ENCODE measurements around the gene DENND11. TPM values are rescaled to one million over a fixed set of nuclear protein-coding genes. Genes with fewer than 3 reads are reported as not detected.

The DENND11 gene
- total and polyA plus RNA-seq, 10 of the 15 experiments (the other 5 are each of a cell fraction or from before 2014, with no cell fraction given): 2.7 to 47.0 (median 26.6) TPM

DNA sequence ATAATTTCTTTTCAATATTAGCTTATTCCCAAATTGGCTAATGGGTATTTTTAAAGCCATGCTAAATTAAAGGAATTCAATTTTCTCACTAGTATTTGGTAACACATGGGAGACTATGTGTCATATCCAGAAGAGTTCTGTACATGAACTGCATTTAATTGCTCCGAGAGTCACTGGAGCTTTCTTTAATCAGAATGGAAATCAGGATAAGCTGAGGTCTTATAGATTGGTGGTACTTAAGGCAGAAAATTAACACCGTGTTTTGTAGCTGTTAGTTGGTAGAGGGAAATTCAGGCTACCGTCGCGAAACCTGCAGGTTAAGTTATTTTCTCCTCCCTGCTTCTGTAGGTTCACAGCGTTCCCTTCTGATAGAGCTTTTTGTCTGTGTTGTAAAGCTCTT is 6.4 kb upstream of the DENND11 start, which contains the start of gene WEE2:
Gene WEE2 (plus strand): TSS at position 3 of the 400 bp plus-strand sequence. CDS start 406 bp downstream, outside the sequence.
- WGBS (ENCODE audit: insufficient coverage, insufficient replicate concordance, low lambda C conversion rate, missing lambda C conversion rate): 73% methylated on average over 6 of the region's 6 CpGs
- Histone ChIP-seq H3K9me3 (replicated peaks; ENCODE audit: control insufficient read depth, insufficient read depth, low read length) (no peaks in the 10 kb centered on the region), H3K4me2 (ENCODE audit: control insufficient read depth, insufficient read depth) (no peak within 1 kb of the TSS), H3K4me3 (no peak within 1 kb of the TSS), H3K4me1 (ENCODE audit: control insufficient read depth, insufficient read depth, low read length) (no peaks in the 10 kb centered on the region), H3K9ac (ENCODE audit: control insufficient read depth, insufficient read depth, low read length) (no peak within 1 kb of the TSS), H2AFZ (ENCODE audit: control insufficient read depth, low read depth, low read length) (no peak within 1 kb of the TSS), H3K27me3 (replicated peaks in 1 of 2; ENCODE audit: control insufficient read depth in 2 of 2, insufficient read depth in 2 of 2, low read length in 1 of 2) (peaks cover 0 to 2% of the 10 kb centered on the region in 2 experiments; a peak in 1 of 4 replicates), H4K20me1 (ENCODE audit: control insufficient read depth, insufficient read depth) (no peaks in the 10 kb centered on the region), H3K36me3 (ENCODE audit: control insufficient read depth in 2 of 2, insufficient read depth in 2 of 2, low read length in 1 of 2) (no peaks in the 10 kb centered on the region), H3K79me2 (ENCODE audit: control insufficient read depth, insufficient read depth, low read length) (no peaks in the 10 kb centered on the region), H3K27ac (ENCODE audit: control insufficient read depth, insufficient read depth) (no peak within 1 kb of the TSS)
- ChIA-PET SMC1A (ENCODE audit: uncharacterized antibody, unreplicated experiment) (interaction anchor here (0.9 to 2.3 kb wide), 5 partner anchors 10 to 54 kb away, joined by 3 to 7 read pairs (median 3); no protein-coding TSS in a partner anchor), RAD21 (ENCODE audit: unreplicated experiment) (interaction anchor here (1.0 to 2.7 kb wide), 2 partner anchors 21 to 54 kb away, joined by 3 to 19 read pairs; no protein-coding TSS in a partner anchor), POLR2A (interaction anchor here (0.6 kb wide), 1 partner anchor 1834 kb away, joined by 6 read pairs; no protein-coding TSS in a partner anchor), CTCF (interaction anchor here (1.0 to 2.5 kb wide), 6 partner anchors 10 to 57 kb away, joined by 3 to 15 read pairs (median 4); partner anchors contain the start of gene SSBP1)
- in situ Hi-C loops (cut with MboI): no loop called here
- intact Hi-C loops (cut with micrococcal nuclease; ENCODE audit: unreplicated experiment): no loop called here
- ATAC-seq (no peak), FAIRE-seq (no peak), DNase-seq (ENCODE audit: low read depth, low spot score) (no peak)
- BruUV-seq (replicated peaks): no TSS peak
- no peak for TF ChIP-seq RAD51 (IDR thresholded peaks at IDR 0.05)
- no peak for TF ChIP-seq MTA2 (IDR thresholded peaks at IDR 0.05; ENCODE audit: low read depth)
- TF ChIP-seq IRF4 (IDR thresholded peaks at IDR 0.05; ENCODE audit: low read depth, low read length): no peak

DNA sequence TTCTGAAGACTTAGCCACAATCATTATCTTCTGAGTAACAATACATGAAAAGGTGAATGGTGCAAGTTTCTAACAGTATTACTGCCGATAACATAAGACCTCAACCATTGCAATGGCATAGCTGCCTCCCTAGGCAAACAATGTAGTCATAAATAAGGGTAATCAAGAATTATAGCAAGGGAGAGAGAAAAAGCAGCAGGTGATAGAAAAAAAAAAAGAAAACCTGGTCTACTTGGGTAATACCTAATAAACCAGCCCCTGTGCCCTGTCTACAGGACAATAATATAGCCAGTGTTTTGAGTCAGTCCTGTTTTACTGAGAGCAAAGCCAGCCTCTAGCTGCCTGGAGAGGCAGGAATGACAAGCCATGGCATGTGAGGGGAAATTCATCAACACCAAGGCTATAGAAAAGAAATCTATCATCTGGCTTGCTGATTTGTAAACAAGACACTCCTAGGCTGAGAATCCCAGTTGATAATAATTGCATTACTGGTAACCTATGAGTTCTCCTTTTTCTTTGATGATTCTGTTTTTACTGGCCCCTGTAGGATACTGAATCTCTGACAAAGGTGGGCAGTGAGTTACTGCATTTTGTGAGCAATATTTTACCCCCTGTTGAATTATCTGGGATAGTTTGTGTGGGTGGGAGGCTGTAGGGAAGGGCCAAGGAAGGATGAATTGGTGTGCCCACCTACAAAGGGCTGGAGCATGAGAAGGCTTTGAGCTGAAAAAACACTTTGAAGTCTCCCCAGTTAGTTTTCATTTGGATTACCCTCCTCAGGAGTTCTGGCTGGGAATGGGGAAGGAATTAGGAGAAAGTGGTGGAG is 4.5 kb upstream of the DENND11 start:
- no peak overlapping the region for H3K9ac ChIP-seq (ENCODE audit: control insufficient read depth, insufficient read depth, low read length)
- in situ Hi-C loops (cut with MboI) (no loop called here), intact Hi-C loops (cut with micrococcal nuclease; ENCODE audit: unreplicated experiment) (no loop called here)
- H3K9me3 ChIP-seq (replicated peaks; ENCODE audit: control insufficient read depth, insufficient read depth, low read length): no peaks in the 10 kb centered on the region
- no peak overlapping the region for H2AFZ ChIP-seq (ENCODE audit: control insufficient read depth, low read depth, low read length)
- BruUV-seq (replicated peaks): no TSS peak
- H4K20me1 ChIP-seq (ENCODE audit: control insufficient read depth, insufficient read depth): no peaks in the 10 kb centered on the region
- ChIA-PET POLR2A (no interaction called here), RAD21 (ENCODE audit: unreplicated experiment) (no interaction called here), CTCF (interaction anchor here (1.1 to 1.2 kb wide), 2 partner anchors 9 to 20 kb away, joined by 3 read pairs; no protein-coding TSS in a partner anchor), SMC1A (ENCODE audit: uncharacterized antibody, unreplicated experiment) (interaction anchor here (0.9 to 2.2 kb wide), 2 partner anchors 10 to 26 kb away, joined by 3 to 5 read pairs; no protein-coding TSS in a partner anchor)
- peaks cover 0 to 2% of the 10 kb centered on the region in 2 experiments; a peak in 1 of 4 replicates for H3K27me3 ChIP-seq (replicated peaks in 1 of 2; ENCODE audit: control insufficient read depth in 2 of 2, insufficient read depth in 2 of 2, low read length in 1 of 2)
- peaks cover 4% of the 10 kb centered on the region; the same call in 1 of the 2 replicates for H3K4me1 ChIP-seq (ENCODE audit: control insufficient read depth, insufficient read depth, low read length)
- H3K4me3 ChIP-seq: no peak overlapping the region
- TF ChIP-seq SMAD1 (IDR thresholded peaks at IDR 0.05; ENCODE audit: low read depth, partially characterized antibody): no peak
- no peak for TF ChIP-seq STAT3 (IDR thresholded peaks at IDR 0.05; ENCODE audit: low read depth, low read length)
- TF ChIP-seq, protein P1, sequence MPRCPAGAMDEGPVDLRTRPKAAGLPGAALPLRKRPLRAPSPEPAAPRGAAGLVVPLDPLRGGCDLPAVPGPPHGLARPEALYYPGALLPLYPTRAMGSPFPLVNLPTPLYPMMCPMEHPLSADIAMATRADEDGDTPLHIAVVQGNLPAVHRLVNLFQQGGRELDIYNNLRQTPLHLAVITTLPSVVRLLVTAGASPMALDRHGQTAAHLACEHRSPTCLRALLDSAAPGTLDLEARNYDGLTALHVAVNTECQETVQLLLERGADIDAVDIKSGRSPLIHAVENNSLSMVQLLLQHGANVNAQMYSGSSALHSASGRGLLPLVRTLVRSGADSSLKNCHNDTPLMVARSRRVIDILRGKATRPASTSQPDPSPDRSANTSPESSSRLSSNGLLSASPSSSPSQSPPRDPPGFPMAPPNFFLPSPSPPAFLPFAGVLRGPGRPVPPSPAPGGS (IDR thresholded peaks at IDR 0.05; ENCODE audit: borderline replicate concordance, insufficient read depth, low read depth, low read length, poor library complexity, severe bottlenecking): no peak
- no peak for TF ChIP-seq RCOR1 (conservative IDR thresholded peaks at IDR 0.05; ENCODE audit: low read depth, low read length)
- WGBS (ENCODE audit: insufficient coverage, insufficient replicate concordance, low lambda C conversion rate, missing lambda C conversion rate): 83% methylated on average over 1 of the region's 1 CpG
- H3K79me2 ChIP-seq (ENCODE audit: control insufficient read depth, insufficient read depth, low read length): 0 out of 2 replicates have a peak, but pooled peaks cover under 1% of the 10 kb centered on the region
- H3K27ac ChIP-seq (ENCODE audit: control insufficient read depth, insufficient read depth): no peak overlapping the region
- no peak overlapping the region for H3K4me2 ChIP-seq (ENCODE audit: control insufficient read depth, insufficient read depth)
- no peak for ATAC-seq
- no peaks in the 10 kb centered on the region for H3K36me3 ChIP-seq (ENCODE audit: control insufficient read depth in 2 of 2, insufficient read depth in 2 of 2, low read length in 1 of 2)
- DNase-seq (ENCODE audit: low read depth, low spot score): no peak
- no peak for FAIRE-seq
